GM19455 (cell line): ENCODE results near the gene GABRG3.

ENCODE experiments used
- ATAC-seq: cut with Tn5 transposase; IDR thresholded peaks from one replicate; pipeline ENCODE4 v1.9.1; 2021; ENCODE audit not compliant: unreplicated experiment

GABRG3 gene

DNA sequence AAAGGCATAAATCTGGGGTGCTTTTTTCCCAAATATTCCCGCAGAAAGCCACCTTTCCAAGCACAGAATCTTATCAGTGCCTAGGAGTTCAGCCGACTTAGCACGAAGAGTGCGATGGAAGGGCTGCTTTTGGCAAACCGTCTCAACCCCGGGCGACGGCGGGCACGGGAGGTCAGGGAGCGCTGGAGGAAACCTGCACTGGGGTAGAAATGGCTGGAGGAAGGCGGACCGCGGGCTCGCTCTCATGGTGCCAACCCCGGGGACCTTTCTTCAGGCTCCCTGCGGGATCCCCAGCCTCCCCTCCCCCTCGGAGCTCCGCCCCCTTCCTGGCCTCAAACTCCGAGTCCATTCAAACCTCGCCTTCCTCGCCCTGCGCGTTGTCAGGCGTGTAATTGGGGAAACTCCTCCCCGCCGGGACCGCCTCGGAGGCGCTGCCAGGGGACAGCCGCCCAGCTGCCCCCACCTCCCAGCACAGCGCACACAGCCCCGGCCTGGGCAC, at the start of gene GABRG3:
TSS of gene GABRG3 (plus strand) at position 470 of the 499 bp plus-strand sequence.
- no peak for ATAC-seq

DNA sequence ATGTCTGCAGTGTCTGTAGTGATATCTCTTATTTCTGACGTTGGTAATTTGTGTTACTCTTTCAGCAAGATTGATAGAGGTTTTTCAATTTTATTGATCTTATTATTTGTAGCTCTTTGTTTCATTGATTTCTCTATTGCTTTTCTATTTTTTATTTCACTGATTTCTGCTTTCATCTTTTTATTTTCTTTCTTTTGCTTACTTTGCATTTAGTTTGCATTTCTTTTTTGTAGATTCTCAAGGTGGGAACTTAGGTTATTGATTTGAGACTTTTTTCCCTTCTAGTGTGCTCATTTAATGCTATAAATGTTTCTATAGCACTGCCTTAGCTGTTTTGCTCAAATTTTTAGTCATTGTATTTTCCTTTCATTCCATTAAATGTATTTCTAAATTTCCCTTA, 49.5 kb upstream of the GABRG3 start:
- ATAC-seq, result no peak

DNA sequence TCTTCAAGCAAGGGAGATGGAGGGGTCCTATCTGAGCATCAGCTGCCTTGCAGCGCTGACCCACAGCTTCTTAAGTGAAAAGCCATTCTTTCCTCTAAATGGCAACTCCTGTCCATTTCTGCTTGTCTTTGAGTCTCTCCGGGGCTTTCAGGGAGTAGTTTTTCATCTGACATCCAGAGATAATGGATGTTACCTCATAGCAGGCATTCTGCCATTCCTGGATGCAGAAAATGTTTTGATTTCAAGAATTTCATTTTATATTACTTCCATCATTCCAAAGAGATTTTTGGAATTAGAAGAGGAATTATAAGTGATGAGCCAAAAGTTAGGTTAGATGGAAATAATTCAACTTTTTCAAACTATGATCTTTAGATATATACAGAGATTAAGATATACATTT, 44.9 kb upstream of the GABRG3 start:
- ATAC-seq, result no peak

DNA sequence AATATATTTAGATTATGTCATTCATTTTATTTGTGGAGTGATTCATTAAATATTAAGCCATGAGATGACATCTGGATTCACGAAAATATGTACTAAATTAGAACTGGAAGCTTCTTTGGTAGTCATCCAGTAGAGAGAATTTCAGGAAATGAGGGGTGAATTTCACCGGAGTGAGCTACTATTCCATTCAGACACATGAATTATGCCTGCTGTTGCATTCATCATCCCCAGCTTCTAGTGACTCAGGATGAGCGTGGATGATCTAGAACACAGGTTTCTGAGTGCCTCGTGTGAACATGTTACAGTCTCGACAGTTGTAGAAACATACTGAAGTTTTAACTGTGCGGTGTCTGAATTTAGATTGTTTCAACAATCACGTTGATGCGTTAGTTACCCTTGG, 42.9 kb upstream of the GABRG3 start:
- ATAC-seq, result no peak

DNA sequence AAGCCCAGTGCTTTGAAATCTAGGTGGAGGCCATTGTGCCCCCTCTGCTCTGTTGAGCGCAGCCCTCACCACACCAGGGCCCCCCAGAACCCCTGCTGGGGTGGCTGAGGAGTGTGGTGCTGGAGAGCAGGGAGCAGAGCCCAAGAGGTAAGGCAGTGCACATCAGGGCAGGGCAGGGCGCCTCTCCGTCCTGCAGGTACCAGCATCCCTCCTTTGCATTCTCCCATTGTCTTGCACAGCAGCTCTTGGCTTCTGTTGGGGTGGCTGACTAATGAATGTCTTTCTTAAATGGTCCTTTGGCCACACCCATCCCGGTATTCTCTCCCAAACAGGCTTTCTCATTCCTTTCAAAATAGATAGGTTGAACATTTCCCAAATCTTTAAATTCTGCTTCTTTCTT, 41.4 kb upstream of the GABRG3 start:
- no peak for ATAC-seq

DNA sequence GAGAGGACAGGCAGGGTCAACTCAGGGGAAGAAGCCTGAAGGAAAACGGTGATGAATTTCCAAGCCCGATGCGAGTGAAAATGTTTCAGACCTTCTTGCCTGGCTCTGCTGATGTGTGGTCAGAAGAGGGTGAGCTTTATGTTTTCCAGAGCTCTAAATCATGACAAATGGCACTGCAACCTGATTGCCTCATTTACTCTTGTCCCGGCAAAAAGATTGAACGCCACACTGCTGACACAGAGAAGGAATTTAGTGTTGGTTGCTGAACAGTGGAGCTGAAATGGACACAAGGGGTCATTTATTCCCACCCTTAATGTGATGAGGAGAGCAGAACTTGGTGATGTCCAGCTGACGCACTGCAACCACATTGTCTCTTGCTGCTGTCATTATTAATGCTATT, 36.1 kb upstream of the GABRG3 start:
- no peak for ATAC-seq

DNA sequence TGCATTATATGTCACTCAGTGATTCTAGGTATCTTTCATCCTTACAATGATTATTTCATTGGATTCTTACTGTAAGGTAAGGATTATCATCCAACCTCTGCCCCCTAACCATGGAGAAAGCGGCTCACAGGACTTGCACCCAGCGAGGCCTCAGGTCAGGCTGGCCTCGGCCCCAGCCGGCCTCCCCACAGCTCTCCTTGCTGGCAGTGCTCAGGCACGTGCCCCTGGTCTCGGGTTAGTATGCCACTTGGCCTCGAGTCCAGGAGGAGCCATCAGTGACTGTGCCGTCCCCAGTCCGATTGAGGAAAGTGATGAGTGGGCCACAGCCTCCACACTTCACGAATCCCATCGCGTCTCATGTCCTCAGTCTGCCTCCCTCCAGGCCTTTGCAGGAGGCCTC, 35.7 kb upstream of the GABRG3 start:
- no peak for ATAC-seq

DNA sequence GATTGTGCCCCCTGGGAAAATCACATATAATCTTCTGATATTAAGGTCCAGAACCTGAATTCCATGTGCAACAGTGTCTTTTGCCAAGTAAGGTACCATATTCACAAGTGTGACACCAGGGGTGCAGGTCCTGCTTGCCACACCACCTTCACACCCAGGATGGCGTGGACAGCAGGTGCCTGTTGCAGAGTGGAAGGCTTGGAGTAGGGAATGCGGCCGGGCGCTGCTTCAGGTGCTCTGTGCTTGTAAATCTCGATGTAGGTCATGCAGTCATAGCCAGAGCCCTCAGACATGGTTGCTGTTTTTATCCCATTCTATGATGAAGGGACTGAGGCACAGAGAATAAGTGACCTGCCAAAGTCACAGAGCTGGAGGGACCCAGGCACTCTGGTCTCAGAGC, 34.5 kb upstream of the GABRG3 start:
- ATAC-seq, result no peak

DNA sequence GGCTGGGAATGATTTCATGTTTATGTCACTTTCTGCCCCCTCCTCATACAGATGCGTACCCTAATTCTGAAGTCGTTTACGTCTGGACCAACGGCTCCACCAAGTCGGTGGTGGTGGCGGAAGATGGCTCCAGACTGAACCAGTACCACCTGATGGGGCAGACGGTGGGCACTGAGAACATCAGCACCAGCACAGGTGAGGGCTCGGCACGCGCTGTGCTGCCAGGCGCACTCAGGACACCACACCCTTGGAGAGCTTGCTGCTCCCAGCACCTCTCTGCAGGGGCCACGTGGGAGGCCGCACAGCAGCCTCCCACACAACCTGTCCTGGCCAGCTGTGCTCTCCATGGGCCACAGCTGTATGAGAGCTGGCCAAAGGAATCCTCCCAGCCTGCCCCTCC, 33.8 kb upstream of the GABRG3 start:
- ATAC-seq, result no peak

DNA sequence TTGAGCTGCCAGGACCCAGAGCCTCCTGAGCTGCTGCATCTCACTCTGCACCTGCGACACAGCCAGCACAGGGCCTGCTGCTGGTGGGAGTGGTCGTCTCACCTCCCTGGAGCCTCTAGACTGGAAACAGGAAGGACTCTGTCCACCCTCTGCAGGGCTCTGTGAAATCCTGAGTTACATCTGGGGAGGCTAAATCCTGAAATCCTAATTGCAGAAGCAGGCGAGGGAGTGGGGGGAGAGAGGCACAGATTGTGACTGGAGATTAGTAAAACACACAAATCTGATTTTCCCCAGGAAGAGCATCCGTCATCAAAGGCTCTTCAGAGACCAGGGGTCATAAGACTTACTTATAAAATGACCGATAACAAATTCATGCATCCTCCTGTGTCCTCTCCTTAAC, 31.6 kb upstream of the GABRG3 start:
- ATAC-seq, result no peak

DNA sequence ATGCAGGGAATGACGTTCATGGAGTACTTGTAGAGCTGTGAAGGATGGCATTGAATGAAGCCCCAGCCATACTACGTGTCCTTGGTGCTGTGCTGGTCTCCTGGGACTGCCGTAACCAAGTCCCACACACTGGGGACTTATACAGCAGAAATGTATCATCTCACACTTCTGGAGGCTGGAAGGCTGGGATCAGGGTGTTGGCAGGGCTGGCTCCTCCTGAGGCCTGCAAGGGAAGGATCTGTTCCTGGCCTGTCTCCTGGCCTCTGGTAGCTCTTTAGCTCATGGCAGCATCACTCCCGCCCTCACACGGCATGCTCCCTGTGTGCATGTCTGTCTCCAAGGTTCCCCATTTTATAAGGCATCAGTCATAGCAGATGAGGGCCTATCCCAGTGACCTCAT, 29.5 kb upstream of the GABRG3 start:
- no peak for ATAC-seq

DNA sequence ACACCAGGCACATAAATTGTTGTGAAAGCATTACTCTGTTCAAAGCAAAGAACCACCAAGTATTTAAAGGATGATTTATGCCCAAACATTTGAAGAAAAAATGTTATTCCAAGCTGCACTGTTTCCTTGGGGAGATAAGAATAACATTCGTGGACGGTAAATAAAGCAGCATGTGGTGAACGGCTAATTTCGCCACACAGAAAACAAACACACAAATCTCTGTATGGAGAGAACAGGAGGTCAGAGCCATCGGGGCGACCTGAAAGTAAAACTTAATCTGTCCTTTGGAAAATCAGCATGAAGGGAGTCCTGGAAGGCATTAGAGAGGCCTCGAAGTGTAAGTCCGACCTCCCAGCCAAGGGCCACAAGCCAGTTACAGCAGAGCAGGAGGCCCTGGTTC, 27.1 kb upstream of the GABRG3 start:
- no peak for ATAC-seq

DNA sequence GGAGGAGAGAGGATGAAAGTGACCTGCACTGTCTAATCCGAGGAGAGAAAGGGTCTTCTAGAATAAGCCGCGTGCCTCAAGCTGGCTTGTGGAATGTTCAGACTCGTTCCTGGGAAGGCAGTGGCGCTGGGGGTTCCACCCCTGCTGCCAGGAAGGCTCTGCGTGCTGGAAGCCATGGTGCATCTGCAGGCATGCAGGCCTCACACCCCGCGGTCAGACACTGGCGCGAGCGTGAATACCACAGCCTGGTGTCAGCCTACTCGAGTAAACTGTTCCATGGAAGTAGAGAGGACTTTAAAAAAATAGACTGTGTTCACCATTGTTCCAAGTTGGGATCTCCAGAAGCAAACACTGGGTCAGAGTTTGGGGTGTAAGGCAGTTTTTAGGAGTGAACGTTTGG, 25.9 kb upstream of the GABRG3 start:
- ATAC-seq, result no peak

DNA sequence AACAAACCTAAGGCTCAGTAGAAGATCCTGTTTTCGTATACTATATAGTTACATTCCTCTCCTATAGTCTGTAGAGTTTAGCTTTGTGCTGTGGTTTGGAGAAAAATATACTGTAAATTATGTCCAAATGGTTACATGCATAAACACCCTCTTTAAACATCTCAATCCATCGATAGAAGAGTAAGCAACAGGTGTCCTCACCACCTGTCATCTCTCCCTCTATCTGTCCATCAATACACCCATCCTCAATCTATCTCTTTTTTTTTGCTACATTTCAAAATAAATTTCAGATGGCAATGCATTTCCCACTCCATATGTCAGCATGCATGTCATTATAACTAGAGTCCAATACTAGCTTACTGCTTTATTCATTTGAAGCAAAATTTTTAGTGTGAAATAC, 21.0 kb upstream of the GABRG3 start:
- no peak for ATAC-seq

DNA sequence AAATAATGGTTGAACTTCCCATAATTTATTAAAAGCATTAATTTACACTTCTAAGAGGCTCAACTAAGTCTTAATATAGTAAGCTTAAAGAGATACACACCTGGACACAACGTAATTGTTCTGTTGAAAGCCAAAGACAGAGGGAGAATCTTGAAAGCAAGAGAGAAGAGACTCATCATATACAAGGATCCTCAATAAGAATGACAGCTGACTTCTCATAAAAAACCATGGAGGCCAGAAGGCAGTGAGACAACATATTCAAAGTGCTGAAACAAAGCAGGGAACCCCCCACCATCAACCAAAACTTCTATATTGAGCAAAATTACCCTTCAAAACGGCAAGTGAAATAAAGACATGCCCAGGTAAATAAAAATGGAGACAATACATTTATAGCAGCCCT, 16.6 kb upstream of the GABRG3 start:
- no peak for ATAC-seq

DNA sequence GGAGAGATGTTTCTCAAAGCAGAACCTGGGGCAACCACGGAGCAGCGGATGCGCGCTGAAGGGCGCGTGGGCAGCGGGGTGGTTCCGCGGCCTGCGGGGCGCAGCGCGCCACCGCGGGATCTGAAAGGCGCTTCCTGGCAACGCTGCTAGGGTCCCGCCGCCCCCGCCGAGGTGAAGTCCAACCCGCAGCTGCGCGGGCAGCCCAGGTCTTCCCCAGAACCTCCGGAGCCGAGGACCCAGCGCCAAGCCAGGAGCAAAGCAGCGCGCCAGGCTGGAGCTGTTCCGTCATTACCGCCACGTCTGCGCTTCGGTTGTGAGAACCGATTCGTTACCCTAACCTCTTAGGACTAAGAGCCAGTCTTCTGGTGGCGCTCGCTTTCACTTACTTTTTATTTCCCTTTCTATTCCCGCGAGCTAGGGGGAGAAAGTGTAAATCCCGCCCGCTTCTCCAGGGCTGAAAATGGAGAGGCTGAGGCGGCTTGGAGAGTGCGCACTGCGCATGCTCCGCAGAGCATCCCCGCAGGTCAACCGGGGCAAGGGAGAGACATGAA, 3.2 kb upstream of the GABRG3 start:
- ATAC-seq, result no peak

DNA sequence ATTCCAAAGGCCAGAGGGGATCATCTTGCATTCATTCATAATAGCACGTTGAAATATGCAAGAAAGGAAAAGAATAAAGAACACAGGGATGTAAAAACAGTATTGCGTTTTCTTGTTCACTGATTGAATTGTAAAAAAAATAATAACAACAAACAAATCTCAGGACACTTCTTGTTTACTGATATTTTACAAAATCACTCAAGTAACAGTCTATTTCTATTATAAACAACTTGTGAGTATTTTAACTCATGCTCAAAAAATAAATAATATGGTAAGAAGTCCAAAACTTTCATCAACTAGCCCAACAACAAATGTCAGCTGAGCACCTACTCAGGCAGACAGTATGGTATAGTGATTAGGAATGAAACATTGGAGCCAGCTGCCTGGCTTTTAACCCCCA, 2.2 kb upstream of the GABRG3 start:
- no peak for ATAC-seq

DNA sequence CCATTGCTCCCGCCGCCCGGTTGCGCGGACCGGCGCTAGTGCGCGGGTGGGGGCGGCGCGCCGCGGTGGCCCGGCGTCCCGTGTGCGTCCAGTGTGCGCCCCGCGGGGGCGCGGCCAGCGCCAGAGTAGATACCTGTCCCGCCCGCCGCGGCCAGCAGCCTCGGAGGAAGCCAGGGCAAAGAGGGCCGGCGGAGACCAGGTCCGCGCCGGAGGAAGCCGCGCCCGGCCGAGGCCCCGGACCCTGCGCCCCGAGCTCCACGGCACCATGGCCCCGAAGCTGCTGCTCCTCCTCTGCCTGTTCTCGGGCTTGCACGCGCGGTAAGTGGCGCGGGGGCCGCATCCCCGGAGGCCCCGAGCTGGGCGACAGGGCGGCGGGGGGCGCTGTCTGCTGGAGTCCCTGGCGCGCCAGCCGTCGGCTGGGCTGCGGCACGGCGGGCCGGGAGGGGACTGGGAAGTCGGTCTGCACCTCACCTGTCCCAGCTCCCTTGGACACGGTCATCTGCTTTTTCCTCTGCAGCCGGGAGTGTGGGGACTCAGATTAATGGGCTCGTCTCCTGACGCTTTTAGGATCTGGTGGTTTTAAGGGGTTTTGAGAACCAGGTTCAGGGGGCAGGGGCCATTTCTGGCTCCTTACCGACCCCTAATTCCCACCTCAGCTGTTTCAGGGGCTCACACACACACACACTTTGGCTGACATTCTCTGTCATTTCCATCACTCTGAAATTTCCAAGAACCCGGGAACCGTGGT, 464 bp downstream of the GABRG3 start:
- no peak for ATAC-seq

DNA sequence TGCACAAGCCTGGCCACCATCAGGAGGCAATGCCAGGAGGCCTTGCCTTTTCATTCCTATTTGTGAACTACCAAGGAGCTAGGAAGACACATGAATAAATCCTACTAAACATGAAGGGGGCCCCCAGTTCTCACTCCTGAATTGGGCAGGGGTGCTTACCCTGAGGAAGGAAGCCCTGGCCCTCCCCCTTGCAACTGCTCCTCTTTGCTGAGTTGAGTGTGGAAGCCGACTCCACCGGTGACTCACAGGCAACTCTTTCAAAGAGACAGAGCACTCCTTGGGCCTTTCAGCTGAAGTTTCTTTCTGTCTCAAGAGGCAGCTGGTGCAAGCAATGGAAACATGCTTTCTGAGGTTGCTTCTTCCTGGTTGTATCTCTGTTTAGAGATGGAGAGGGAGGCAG, 1.7 kb downstream of the GABRG3 start:
- ATAC-seq, result no peak

DNA sequence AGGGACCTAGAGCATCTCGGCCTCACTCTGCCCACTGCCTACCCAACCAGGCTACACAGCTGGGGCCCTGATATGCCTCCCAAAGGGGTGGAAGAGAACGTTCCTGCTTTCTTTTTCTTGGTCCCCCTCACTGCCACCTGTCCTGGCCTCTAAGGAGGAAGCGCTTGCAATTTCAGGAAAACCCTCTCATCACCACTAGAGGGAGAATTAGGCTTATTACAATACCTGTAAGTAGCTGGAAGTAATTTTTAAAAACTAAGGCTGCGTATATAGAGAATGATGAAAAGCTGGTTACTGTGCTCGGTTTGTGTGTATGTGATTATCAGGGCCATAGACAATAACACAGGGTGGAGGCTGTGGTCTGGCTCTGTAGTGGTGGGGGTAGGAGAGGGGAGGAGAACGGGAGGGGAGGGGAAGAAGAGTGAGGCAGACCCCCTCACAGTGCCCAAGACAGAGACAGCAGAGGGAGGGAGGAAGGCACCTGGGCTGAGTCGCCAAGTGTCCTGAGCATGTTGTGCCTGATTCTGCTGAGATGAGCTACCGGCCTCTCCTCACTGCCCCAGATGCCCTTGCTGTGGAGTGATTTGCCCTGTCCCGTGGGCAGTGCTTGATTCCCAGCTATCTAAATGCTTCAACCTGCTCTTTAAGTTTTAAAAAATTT, 3.3 kb downstream of the GABRG3 start:
- ATAC-seq, result no peak

DNA sequence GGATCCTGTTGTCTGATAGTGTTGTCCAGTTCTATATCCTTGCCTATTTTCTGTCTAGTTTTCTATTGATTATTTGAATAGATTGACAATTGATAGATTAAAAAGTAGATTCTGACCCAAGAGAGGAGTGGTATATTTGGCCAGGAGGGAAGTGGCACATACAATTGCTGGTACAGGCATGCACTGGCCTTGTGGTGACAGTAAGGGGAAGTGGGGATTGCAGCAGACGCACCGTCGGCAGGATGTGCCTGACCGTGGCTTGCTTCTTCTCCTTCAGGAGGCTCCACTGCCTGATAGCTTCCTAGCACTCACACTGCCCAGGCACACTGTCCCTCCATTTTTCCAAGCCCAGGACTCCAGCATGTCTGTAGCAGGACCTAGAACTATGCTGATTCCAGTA, 10.5 kb downstream of the GABRG3 start:
- no peak for ATAC-seq

DNA sequence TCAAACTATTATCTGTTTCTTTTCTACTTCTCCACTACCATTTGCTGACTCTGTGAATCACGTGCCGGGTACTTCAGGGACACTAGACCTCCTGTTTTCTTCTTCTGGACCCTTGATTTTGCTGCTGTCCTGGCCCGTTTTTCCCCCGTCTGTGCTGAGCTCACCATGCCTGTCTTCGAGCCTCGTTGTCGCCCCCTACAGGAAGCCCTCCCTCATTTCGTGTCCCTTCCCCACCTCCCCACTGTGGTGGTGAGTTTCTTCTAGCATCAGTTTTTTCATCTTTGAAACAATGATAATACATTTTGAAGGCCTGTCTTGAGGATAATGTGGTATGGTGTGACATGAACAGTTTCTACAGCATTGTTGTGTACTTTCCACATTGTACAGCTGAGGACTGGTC, 12.8 kb downstream of the GABRG3 start:
- ATAC-seq, result no peak
